GM10266 (cell line): ENCODE data around the gene CCDC187.
"Not testable (repeated sequence)": the region's sequence is repeated elsewhere in the genome, so short reads cannot be mapped to it uniquely, and the experiment has no call there.

Source experiments
- DNase-seq: peaks from one replicate; pipeline ENCODE4 v3.0.0; 2012; ENCODE audit errors: extremely low spot score
- CTCF ChIP-seq: IDR thresholded peaks from 2 replicates; pipeline ENCODE4 v1.5.1; 2012; ENCODE audit warnings: mild to moderate bottlenecking, low read depth; ENCODE audit not compliant: control insufficient read depth, insufficient read depth; ENCODE audit errors: missing control alignments

CCDC187 gene

DNA sequence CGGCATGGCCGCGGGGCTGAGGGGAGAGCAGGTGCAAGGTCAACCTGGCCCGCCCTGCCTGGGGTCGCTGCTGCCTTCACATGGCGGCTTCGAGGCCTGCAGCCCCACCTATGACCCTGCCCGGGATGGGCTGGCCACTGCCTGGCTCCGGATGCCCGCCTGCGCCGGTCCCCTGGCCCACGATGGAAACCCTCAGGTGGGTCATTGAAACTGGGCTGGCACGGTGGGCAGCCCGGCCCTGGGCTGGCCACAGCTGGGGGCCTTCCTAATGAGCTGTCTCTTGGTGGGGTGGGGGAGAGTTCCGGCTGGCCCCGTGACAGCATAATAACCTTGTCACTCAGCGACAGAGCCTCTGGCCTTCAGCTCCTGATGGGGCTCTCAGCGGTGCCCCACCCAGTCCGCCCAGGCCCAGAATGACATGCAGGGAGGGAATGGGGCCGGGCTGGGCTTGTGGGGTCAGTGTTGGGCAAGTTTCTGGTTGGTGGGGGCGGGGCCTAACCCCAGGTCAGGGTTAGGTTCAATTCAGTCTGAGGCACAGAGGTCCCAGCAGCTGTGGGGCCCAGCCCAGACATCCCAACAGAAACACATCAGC lies at the start of gene CCDC187:
CCDC187 (minus strand) TSS at position 270 of the 592 bp plus-strand sequence; CDS start at position 6, 264 bp downstream.
- TF ChIP-seq CTCF = no peak
- no peak for DNase-seq

DNA sequence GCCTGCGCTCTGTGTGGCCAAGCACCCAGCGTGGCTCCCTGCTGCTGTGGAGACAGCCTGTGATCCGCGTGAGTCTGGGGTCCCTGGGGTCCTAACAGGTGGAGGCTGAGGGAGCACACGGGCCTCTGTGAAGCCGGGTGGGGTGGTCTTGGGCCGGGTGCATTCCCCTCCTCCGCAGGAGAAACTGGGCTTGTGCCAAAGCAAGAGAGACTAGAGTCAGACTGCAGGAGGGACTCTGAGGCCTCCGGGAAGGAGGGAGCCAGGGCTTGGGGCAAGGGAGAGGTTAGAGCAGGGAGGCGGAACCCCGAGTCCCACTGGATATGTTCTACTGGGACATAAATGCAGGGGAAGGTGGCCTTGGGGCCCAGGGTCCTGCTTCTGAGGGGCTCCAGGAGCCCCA lies 49.2 kb upstream of the CCDC187 start:
- DNase-seq = no peak
- no peak for TF ChIP-seq CTCF

DNA sequence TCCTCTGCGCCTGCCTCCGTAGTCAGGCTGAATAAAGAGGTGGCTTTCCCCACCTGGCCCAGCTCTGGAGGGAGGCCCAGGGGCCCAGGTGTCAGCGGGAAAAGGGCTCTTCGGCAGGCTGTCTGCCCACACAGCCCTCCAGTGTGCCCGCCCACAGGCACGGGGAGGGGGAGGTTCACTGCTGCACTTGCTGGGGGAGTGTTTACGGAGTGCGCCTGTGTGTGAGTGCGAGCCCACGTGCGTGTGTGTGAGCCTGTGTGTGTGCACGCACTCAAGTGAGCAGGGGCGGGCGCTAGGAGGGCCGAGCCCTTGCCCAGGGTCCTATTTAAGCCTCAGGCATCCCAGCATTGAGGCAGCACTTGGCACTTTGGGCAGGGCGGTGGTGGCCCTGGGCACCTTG lies 48.8 kb upstream of the CCDC187 start:
- TF ChIP-seq CTCF = no peak
- no peak for DNase-seq

DNA sequence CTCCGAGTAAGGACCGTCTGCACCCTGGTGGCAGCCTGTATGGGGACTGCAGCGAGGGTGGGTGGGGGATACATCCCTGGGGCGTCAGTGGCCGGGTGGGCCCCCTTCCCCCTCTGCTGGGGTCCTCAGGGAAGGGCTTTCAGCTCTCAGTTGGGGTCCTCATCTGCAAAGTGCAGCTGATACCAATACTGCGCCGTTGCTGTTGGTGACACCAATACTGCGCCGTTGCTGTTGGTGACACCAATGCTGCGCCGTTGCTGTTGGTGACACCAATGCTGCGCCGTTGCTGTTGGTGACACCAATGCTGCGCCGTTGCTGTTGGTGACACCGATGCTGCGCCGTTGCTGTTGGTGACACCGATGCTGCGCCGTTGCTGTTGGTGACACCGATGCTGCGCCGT lies 48.0 kb upstream of the CCDC187 start:
- not testable (repeated sequence) for DNase-seq

DNA sequence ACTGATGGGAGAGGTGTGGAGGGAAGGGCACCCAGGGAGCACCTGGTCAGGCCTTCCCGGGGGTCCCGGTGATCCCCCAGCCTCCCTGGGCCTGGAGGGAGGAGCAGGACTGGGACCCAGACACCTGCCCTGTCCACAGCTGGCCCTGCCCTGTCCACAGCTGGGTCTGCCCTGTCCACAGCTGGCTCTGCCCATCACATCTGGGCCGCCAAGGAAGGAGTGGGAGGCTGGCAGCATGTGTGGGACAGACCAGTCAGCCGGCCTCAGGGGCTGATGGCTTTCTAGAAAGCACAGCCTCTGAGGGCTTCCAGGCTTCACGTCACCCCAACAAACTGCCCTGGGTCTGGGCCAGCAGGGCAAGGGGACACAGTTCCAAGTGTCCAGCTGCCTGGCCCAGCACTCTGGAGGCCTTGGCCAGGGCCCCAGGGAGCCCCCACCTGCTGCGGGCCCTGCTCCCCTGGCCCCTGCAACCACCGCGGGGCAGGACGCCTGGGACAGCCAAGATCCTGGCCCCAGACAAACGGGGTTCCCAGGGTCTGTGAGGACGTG lies 47.4 kb upstream of the CCDC187 start:
- DNase-seq = no peak
- no peak for TF ChIP-seq CTCF

- no peak for DNase-seq
- no peak for TF ChIP-seq CTCF
Measured at GRCh38 chr9:136349546-136349945, 45.7 kb upstream of the CCDC187 start.

DNA sequence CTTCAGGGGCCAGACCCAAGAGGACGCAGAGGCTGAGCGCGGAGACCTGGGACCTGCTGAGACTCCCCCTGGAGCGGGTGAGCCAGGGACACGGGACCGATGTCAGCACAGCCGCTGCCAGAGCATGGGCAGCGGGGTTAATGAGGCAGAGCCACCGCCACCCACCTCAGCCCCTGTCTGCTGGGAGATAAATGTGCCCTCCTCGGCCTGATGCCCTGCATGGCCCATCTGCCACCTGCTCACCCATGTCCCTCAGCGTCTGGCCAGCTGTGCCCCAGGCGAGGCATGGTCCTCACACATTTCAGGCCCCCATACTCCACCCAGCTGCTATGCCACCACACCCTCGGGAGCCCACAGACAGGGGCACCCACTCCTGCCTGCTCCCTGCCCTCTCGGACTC lies 44.8 kb upstream of the CCDC187 start:
- TF ChIP-seq CTCF = no peak
- DNase-seq = no peak
